Left ventricle myocardium inferior (tissue), 1 donor: ENCODE measurements around the gene PTPRN2. TPM values are rescaled to one million over a fixed set of nuclear protein-coding genes. Genes with fewer than 3 reads are reported as not detected.

Experiments used
- DNase-seq: peaks from one replicate; pipeline ENCODE4 v3.0.0-alpha.2; 2020
- H3K27ac ChIP-seq: fragments of 200-600 bp; replicated peaks from 2 replicates; pipeline ENCODE4 v1.8.0; 2021
- H3K27me3 ChIP-seq: fragments of 200-600 bp; 2 replicates; pipeline ENCODE4 v1.8.0; 2021; ENCODE audit warnings: low read depth
- H3K36me3 ChIP-seq: fragments of 200-600 bp; 2 replicates; pipeline ENCODE4 v1.8.0; 2021
- H3K4me1 ChIP-seq: fragments of 200-600 bp; 2 replicates; pipeline ENCODE4 v1.8.0; 2021
- H3K4me3 ChIP-seq: fragments of 200-600 bp; 2 replicates; pipeline ENCODE4 v1.8.0; 2021; ENCODE audit warnings: mild to moderate bottlenecking, moderate library complexity
- H3K9me3 ChIP-seq: fragments of 200-600 bp; replicated peaks from 2 replicates; pipeline ENCODE4 v1.8.0; 2021
- CTCF ChIP-seq: fragments of 200-600 bp; IDR thresholded peaks from 2 replicates; pipeline ENCODE4 v1.8.0; 2021; ENCODE audit warnings: antibody characterized with exemption, mild to moderate bottlenecking, borderline replicate concordance
- intact Hi-C: fragments of 100-400 bp; cut with micrococcal nuclease; formaldehyde crosslinking; loops from one replicate; pipeline ENCODE4 v1.11.0; 2022
- total RNA-seq: library from RNA; stranded (reverse); fragmentation: NEBNext Ultra II Directional; extraction: Animal tissue kit (Norgen Biotek cat#: 25700); gene quantifications from one replicate; pipeline ENCODE4 v1.2.1, GENCODE V29; 2021
- donor health status: DM: no; HTN: yes; CAD: no; lungs with severe emphysema.

The PTPRN2 gene
- total RNA-seq, 1 donor from 2014 or later: 1.3 TPM

- intact Hi-C loops: no loop called here
- peaks cover 15% of the 10 kb centered on the region for H3K9me3 ChIP-seq
- peaks cover 5% of the 10 kb centered on the region for H3K4me1 ChIP-seq
- H3K4me3 ChIP-seq: no peak overlapping the region
- no peak for DNase-seq
- H3K36me3 ChIP-seq: no peaks in the 10 kb centered on the region
- peaks cover 34% of the 10 kb centered on the region for H3K27me3 ChIP-seq
- no peak overlapping the region for H3K27ac ChIP-seq
- TF ChIP-seq CTCF: no peak
Observed at GRCh38 chr7:157500171-157500960, 1087.3 kb downstream of the PTPRN2 start.

- Histone ChIP-seq H3K4me3 (no peak overlapping the region), H3K27me3 (peaks cover 36% of the 10 kb centered on the region), H3K4me1 (peaks cover 5% of the 10 kb centered on the region), H3K36me3 (no peaks in the 10 kb centered on the region), H3K27ac (no peak overlapping the region), H3K9me3 (peaks cover 9% of the 10 kb centered on the region)
- no peak for TF ChIP-seq CTCF
- intact Hi-C loops: no loop called here
- peak; percentile 9 for DNase-seq
Observed at GRCh38 chr7:157499835-157500153, 1087.8 kb downstream of the PTPRN2 start.

- TF ChIP-seq CTCF: no peak
- intact Hi-C loops: no loop called here
- no peaks in the 10 kb centered on the region for H3K36me3 ChIP-seq
- peaks cover 9% of the 10 kb centered on the region for H3K9me3 ChIP-seq
- no peak overlapping the region for H3K4me3 ChIP-seq
- peaks cover 5% of the 10 kb centered on the region for H3K4me1 ChIP-seq
- DNase-seq: peak; percentile 4
- H3K27me3 ChIP-seq: peaks cover 39% of the 10 kb centered on the region
- H3K27ac ChIP-seq: no peak overlapping the region
Observed at GRCh38 chr7:157499121-157499834, 1088.3 kb downstream of the PTPRN2 start.

- DNase-seq: no peak
- TF ChIP-seq CTCF: no peak
- peaks cover 5% of the 10 kb centered on the region for H3K4me1 ChIP-seq
- peaks cover 35% of the 10 kb centered on the region for H3K27me3 ChIP-seq
- intact Hi-C loops: no loop called here
- H3K4me3 ChIP-seq: no peak overlapping the region
- peaks cover 9% of the 10 kb centered on the region for H3K9me3 ChIP-seq
- no peaks in the 10 kb centered on the region for H3K36me3 ChIP-seq
- H3K27ac ChIP-seq: no peak overlapping the region
Observed at GRCh38 chr7:157498657-157499056, 1089.0 kb downstream of the PTPRN2 start.

GRCh38 chr7:157497744-157498651 lies 1089.6 kb downstream of the PTPRN2 start:
- Histone ChIP-seq H3K27ac (no peak overlapping the region), H3K4me3 (no peak overlapping the region), H3K9me3 (peaks cover 9% of the 10 kb centered on the region), H3K4me1 (peaks cover 5% of the 10 kb centered on the region), H3K36me3 (no peaks in the 10 kb centered on the region), H3K27me3 (peaks cover 39% of the 10 kb centered on the region)
- TF ChIP-seq CTCF: no peak
- intact Hi-C loops: no loop called here
- DNase-seq: no peak
